Astrocyte (in vitro differentiated cells and primary cell): Measurements from ENCODE around the gene ARHGEF11. TPM values are rescaled to one million over a fixed set of nuclear protein-coding genes. Genes with fewer than 3 reads are reported as not detected.
A peak's percentile ranks its signal among the peaks of the same experiment; 100 is the strongest.

Experiments
- DNase-seq: peaks from one replicate; pipeline ENCODE4 v3.0.0-alpha.2; 2010; ENCODE audit warnings: low read depth
- FAIRE-seq: peaks from 2 replicates; lab custom pipeline; 2011; peaks lifted over from hg19 to GRCh38; lab: Jason Lieb, UNC
- H2AFZ ChIP-seq: 2 replicates; pipeline ENCODE4 v1.6.0; 2012; ENCODE audit warnings: low read depth, low read length, inconsistent platforms
- H3K27ac ChIP-seq: 2 replicates; pipeline ENCODE4 v1.5.1; 2011; ENCODE audit warnings: low read depth, low read length, inconsistent platforms
- H3K27me3 ChIP-seq: 2 replicates; pipeline ENCODE4 v1.6.0; 2011; ENCODE audit warnings: low read length, inconsistent platforms; ENCODE audit not compliant: insufficient read depth
- H3K36me3 ChIP-seq: 2 replicates; pipeline ENCODE4 v1.5.1; 2011; ENCODE audit warnings: low read length, inconsistent platforms; ENCODE audit not compliant: insufficient read depth
- H3K4me1 ChIP-seq: 2 replicates; pipeline ENCODE4 v1.5.1; 2011; ENCODE audit warnings: low read length, inconsistent platforms; ENCODE audit not compliant: insufficient read depth
- H3K4me2 ChIP-seq: 2 replicates; pipeline ENCODE4 v1.6.0; 2012; ENCODE audit warnings: low read length, inconsistent platforms
- H3K4me3 ChIP-seq: 2 replicates; pipeline ENCODE4 v1.5.1; 2011; ENCODE audit warnings: low read depth, mild to moderate bottlenecking, low read length, inconsistent platforms; ENCODE audit not compliant: insufficient read depth
- H3K79me2 ChIP-seq: 2 replicates; pipeline ENCODE4 v1.6.0; 2012; ENCODE audit warnings: mild to moderate bottlenecking, low read length, inconsistent platforms; ENCODE audit not compliant: insufficient read depth
- H3K9ac ChIP-seq: 2 replicates; pipeline ENCODE4 v1.6.0; 2012; ENCODE audit warnings: mild to moderate bottlenecking, low read length, inconsistent platforms
- H3K9me3 ChIP-seq: 2 replicates; pipeline ENCODE4 v1.5.1; 2012; ENCODE audit warnings: low read depth, mild to moderate bottlenecking, low read length, inconsistent platforms; ENCODE audit not compliant: insufficient read depth
- H4K20me1 ChIP-seq: 2 replicates; pipeline ENCODE4 v1.6.0; 2012; ENCODE audit warnings: low read length, inconsistent platforms; ENCODE audit not compliant: insufficient read depth
- H3K27ac Mint-ChIP-seq: one replicate; pipeline ENCODE4 v1.8.0; 2021; ENCODE audit warnings: mild to moderate bottlenecking, mixed read lengths; ENCODE audit not compliant: unreplicated experiment
- H3K27me3 Mint-ChIP-seq: one replicate; pipeline ENCODE4 v1.8.0; 2021; ENCODE audit warnings: low read depth, mixed read lengths; ENCODE audit not compliant: unreplicated experiment
- H3K36me3 Mint-ChIP-seq: one replicate; pipeline ENCODE4 v1.8.0; 2021; ENCODE audit warnings: low read depth, mixed read lengths; ENCODE audit not compliant: unreplicated experiment
- H3K4me1 Mint-ChIP-seq: one replicate; pipeline ENCODE4 v1.8.0; 2021; ENCODE audit warnings: low read depth, mixed read lengths; ENCODE audit not compliant: unreplicated experiment
- H3K4me3 Mint-ChIP-seq: one replicate; pipeline ENCODE4 v1.8.0; 2021; ENCODE audit warnings: mild to moderate bottlenecking, moderate library complexity, mixed read lengths; ENCODE audit not compliant: unreplicated experiment
- H3K9me3 Mint-ChIP-seq: one replicate; pipeline ENCODE4 v1.8.0; 2021; ENCODE audit warnings: mild to moderate bottlenecking, mixed read lengths; ENCODE audit not compliant: unreplicated experiment
- EZH2 ChIP-seq: IDR thresholded peaks from 2 replicates; pipeline ENCODE4 v1.6.1; 2012; ENCODE audit warnings: mild to moderate bottlenecking, low read length, inconsistent platforms; ENCODE audit not compliant: insufficient read depth
- total RNA-seq: library from RNA; stranded (reverse); gene quantifications from 2 replicates; pipeline ENCODE4 v1.2.1, GENCODE V29; 2021
- TF ChIP-seq, protein P1 (sequence below): IDR thresholded peaks from 2 replicates; pipeline ENCODE4 v1.5.1; 2011; ENCODE audit warnings: low read depth, mild to moderate bottlenecking, inconsistent platforms, low read length, moderate library complexity; ENCODE audit not compliant: insufficient read depth

Gene ARHGEF11
- total RNA-seq, 1 donor from 2014 or later: 29.2 TPM

DNA sequence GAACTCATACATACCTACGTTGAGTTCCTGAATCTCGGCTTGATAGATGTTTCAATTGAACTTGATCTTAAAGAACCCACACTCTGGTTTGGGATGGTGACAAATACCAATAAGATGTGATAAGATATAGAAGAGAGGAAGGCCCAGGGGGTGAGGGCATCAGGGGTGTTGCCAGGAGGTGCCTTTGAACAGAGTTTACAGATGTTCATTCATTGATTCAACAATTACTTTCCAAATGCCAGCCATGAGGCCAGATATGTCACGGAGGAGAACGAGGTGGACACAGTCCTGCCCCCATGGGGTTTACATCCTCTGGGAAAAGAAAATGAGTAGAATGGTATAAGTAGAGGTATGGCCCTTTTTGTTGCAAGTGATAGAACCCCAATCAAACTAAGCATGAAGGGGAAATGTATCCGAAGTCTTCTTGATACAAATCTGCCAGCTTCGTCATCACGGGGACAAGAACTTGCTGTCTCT lies 124.5 kb downstream of the ARHGEF11 start:
- Histone ChIP-seq H3K4me1 (peaks cover 21% of the 10 kb centered on the region), H4K20me1 (peaks cover 23% of the 10 kb centered on the region), H3K4me2 (peak overlapping the region; percentile 87), H3K27ac (no peak overlapping the region), H3K9ac (no peak overlapping the region), H3K9me3 (no peaks in the 10 kb centered on the region), H3K4me3 (peak overlapping the region; percentile 41), H3K36me3 (no peaks in the 10 kb centered on the region), H2AFZ (no peak overlapping the region), H3K79me2 (no peaks in the 10 kb centered on the region), H3K27me3 (peaks cover 48% of the 10 kb centered on the region)
- peaks cover 65% of the 10 kb centered on the region for H3K27me3 Mint-ChIP-seq
- no peak overlapping the region for H3K27ac Mint-ChIP-seq
- FAIRE-seq (no peak), DNase-seq (no peak)
- H3K4me1 Mint-ChIP-seq: peaks cover 3% of the 10 kb centered on the region
- peak; percentile 33 for TF ChIP-seq EZH2
- TF ChIP-seq, protein P1, sequence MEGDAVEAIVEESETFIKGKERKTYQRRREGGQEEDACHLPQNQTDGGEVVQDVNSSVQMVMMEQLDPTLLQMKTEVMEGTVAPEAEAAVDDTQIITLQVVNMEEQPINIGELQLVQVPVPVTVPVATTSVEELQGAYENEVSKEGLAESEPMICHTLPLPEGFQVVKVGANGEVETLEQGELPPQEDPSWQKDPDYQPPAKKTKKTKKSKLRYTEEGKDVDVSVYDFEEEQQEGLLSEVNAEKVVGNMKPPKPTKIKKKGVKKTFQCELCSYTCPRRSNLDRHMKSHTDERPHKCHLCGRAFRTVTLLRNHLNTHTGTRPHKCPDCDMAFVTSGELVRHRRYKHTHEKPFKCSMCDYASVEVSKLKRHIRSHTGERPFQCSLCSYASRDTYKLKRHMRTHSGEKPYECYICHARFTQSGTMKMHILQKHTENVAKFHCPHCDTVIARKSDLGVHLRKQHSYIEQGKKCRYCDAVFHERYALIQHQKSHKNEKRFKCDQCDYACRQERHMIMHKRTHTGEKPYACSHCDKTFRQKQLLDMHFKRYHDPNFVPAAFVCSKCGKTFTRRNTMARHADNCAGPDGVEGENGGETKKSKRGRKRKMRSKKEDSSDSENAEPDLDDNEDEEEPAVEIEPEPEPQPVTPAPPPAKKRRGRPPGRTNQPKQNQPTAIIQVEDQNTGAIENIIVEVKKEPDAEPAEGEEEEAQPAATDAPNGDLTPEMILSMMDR: no peak
- peaks cover 2% of the 10 kb centered on the region for H3K36me3 Mint-ChIP-seq
- H3K4me3 Mint-ChIP-seq: no peak overlapping the region
- H3K9me3 Mint-ChIP-seq: peaks cover 7% of the 10 kb centered on the region

DNA sequence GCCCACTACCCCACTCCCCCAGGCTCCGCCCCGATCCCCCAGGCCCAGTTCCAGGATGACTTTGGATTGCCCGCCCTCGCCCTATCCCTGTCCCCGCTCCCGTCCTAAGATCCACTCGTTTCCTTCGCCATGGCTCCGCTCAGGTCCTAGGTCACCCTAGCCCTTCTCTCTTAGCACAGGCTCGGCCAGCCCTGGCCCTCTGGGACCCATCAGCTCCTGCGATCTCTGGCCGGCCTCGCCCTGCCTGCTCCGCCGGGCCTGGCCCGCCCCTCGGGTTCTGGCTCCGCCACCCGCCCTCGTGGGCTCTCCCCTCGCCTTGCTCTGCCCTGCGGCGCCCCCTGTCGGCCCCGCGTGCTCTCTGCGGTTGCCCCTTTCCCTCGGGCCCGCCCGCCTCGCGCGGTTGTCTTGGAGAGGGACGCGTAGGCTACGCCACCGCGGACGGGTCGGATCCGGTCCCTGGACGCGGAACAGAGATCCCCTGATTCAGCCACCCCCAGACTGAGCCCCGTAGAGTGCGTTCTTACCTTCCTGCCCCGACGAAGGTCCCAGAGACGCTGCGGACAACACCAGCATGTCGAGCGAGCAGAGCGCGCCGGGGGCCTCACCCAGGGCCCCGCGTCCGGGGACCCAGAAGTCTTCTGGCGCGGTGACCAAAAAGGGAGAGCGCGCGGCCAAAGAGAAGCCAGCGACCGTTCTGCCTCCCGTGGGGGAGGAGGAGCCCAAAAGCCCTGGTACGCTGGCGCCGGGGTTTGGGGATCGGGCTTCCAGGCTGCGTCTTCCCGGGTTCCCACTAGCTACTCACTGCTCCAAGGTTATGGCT lies 125.1 kb downstream of the ARHGEF11 start, which contains the start of gene LRRC71:
Gene LRRC71 (plus strand): TSS at position 400 of the 820 bp plus-strand sequence. CDS start 172 bp downstream, at position 572.
- no peaks in the 10 kb centered on the region for H3K9me3 ChIP-seq
- DNase-seq (peak; percentile 33), FAIRE-seq (no peak)
- peak within 1 kb of the TSS; percentile 70 for H3K9ac ChIP-seq
- H3K27ac ChIP-seq: no peak within 1 kb of the TSS
- peaks cover 22% of the 10 kb centered on the region for H4K20me1 ChIP-seq
- peaks cover 19% of the 10 kb centered on the region for H3K4me1 ChIP-seq
- no peaks in the 10 kb centered on the region for H3K79me2 ChIP-seq
- Mint-ChIP-seq H3K27me3 (peaks cover 59% of the 10 kb centered on the region), H3K4me3 (peak within 1 kb of the TSS; percentile 76), H3K9me3 (peaks cover 8% of the 10 kb centered on the region), H3K27ac (peak within 1 kb of the TSS; percentile 53), H3K36me3 (peaks cover 2% of the 10 kb centered on the region), H3K4me1 (peaks cover 2% of the 10 kb centered on the region)
- peak within 1 kb of the TSS; percentile 41 for H3K4me3 ChIP-seq
- no peaks in the 10 kb centered on the region for H3K36me3 ChIP-seq
- H3K27me3 ChIP-seq: peaks cover 48% of the 10 kb centered on the region
- H3K4me2 ChIP-seq: peak within 1 kb of the TSS; percentile 87
- TF ChIP-seq EZH2: peak; percentile 75
- TF ChIP-seq, protein P1: peak; percentile 49
- peak within 1 kb of the TSS; percentile 90 for H2AFZ ChIP-seq

DNA sequence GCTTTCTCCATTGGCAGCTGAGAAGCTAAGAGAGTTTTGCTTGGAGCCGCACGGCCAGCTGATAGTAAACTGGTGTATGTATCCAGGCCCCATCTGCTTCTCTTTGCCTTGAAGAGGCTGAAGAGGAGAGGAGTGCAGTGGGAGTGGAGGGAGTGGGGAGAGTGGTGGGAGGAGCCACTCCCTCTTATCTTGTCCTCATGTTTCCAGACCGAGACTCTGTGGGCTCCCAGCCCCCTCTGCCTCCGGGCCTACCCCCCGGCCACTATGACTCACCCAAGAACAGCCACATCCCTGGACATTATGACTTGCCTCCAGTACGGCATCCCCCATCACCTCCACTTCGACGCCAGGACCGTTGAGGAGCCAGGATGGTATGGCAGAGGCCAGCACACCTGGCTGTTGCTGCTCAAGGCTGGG lies 131.1 kb downstream of the ARHGEF11 start:
- H3K27ac ChIP-seq: no peak overlapping the region
- no peak overlapping the region for H2AFZ ChIP-seq
- H3K4me2 ChIP-seq: peak overlapping the region; percentile 4
- DNase-seq (peak; percentile 57), FAIRE-seq (no peak)
- H3K9ac ChIP-seq: no peak overlapping the region
- Mint-ChIP-seq H3K9me3 (peaks cover 13% of the 10 kb centered on the region), H3K27ac (no peak overlapping the region), H3K4me1 (peaks cover 16% of the 10 kb centered on the region), H3K27me3 (peaks cover 14% of the 10 kb centered on the region), H3K36me3 (peaks cover 14% of the 10 kb centered on the region), H3K4me3 (no peak overlapping the region)
- H3K4me1 ChIP-seq: peaks cover 20% of the 10 kb centered on the region
- H3K27me3 ChIP-seq: no peaks in the 10 kb centered on the region
- H3K79me2 ChIP-seq: no peaks in the 10 kb centered on the region
- H3K9me3 ChIP-seq: no peaks in the 10 kb centered on the region
- H3K4me3 ChIP-seq: no peak overlapping the region
- TF ChIP-seq, protein P1: no peak
- no peak for TF ChIP-seq EZH2
- H3K36me3 ChIP-seq: peaks cover 7% of the 10 kb centered on the region
- peaks cover 10% of the 10 kb centered on the region for H4K20me1 ChIP-seq
